C4-2B (cell line): ENCODE measurements around the gene PPP1R1B.

ENCODE experiments used
- ZFX ChIP-seq: fragments of 450-650 bp; IDR thresholded peaks from 2 replicates; pipeline ENCODE4 v1.6.1; 2017
- TF ChIP-seq, protein P1 (sequence below): fragments of 450-650 bp; conservative IDR thresholded peaks from 2 replicates; pipeline ENCODE4 v1.5.1; 2017; ENCODE audit warnings: mild to moderate bottlenecking

DNA sequence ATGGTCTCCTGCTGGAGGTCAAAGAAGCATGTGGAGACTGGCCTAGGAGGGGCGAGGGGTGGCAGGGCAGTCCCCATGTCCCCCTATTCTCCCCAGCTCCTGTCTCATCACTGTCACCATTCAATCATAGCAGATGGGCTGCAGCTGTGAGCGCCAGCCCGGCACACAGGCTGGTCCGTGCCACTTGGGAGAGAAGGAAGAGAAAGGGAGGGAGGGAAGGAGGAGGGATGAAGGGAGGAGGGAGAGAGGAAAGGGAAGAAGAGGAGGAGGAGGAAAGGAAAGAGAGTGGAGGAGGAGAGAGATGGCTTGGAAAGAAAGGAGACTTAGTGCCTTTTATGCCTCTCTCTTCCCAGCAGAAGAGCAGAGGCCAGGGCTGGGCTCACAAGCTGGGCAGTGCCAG, 31.5 kb upstream of the PPP1R1B start:
- TF ChIP-seq, protein P1, sequence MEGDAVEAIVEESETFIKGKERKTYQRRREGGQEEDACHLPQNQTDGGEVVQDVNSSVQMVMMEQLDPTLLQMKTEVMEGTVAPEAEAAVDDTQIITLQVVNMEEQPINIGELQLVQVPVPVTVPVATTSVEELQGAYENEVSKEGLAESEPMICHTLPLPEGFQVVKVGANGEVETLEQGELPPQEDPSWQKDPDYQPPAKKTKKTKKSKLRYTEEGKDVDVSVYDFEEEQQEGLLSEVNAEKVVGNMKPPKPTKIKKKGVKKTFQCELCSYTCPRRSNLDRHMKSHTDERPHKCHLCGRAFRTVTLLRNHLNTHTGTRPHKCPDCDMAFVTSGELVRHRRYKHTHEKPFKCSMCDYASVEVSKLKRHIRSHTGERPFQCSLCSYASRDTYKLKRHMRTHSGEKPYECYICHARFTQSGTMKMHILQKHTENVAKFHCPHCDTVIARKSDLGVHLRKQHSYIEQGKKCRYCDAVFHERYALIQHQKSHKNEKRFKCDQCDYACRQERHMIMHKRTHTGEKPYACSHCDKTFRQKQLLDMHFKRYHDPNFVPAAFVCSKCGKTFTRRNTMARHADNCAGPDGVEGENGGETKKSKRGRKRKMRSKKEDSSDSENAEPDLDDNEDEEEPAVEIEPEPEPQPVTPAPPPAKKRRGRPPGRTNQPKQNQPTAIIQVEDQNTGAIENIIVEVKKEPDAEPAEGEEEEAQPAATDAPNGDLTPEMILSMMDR, result no peak
- TF ChIP-seq ZFX, result no peak
